Retina (tissue), 1 donor: ENCODE results near the gene SCAF4.
A peak's percentile ranks its signal among the peaks of the same experiment; 100 is the strongest.
"Not testable (repeated sequence)": the region's sequence is repeated elsewhere in the genome, so short reads cannot be mapped to it uniquely, and the experiment has no call there.

ENCODE experiments used
- DNase-seq: peaks from one replicate; pipeline ENCODE4 v3.0.0-alpha.2; 2016

The SCAF4 gene

DNA sequence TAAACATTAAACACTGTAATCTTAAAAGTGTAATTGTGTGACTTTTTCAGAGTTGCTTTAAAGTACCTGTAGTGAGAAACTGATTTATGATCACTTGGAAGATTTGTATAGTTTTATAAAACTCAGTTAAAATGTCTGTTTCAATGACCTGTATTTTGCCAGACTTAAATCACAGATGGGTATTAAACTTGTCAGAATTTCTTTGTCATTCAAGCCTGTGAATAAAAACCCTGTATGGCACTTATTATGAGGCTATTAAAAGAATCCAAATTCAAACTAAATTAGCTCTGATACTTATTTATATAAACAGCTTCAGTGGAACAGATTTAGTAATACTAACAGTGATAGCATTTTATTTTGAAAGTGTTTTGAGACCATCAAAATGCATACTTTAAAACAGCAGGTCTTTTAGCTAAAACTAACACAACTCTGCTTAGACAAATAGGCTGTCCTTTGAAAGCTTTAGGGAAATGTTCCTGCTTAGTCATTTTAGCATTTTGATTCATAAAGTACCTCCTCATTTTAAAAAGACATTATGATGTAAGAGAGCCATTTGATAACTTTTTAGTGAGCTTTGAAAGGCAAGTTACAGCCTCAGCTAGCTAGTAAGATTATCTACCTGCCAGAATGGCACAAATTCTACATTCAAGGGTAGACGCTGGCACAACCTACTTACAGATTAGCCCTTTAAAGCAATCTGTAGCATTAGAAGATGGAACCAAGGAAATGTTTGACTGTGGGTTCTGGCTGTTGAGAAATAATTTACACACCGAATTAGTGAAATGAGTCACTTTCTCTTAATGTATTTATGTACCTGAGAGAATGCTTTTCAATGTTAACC lies 63.0 kb downstream of the SCAF4 start:
- no peak for DNase-seq

DNA sequence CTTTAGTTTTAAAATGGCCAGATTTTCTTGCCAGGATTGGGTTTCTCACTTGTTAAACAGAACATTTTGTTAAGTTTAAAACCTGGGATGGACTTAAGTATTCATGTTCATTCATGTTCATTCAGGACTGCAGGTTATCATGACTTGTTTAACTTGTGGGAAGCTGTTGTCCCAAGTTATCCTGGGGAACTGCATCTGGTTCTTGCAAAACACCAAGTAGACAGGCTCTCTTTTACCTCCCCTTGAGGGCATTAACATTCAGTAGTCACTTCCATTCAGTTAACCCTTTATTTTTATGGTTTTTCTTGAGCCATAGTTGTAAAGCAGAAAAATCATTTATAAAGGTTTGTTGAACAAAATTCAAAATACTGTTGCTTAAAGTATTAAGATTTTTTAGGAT lies 64.3 kb downstream of the SCAF4 start:
- no peak for DNase-seq

DNA sequence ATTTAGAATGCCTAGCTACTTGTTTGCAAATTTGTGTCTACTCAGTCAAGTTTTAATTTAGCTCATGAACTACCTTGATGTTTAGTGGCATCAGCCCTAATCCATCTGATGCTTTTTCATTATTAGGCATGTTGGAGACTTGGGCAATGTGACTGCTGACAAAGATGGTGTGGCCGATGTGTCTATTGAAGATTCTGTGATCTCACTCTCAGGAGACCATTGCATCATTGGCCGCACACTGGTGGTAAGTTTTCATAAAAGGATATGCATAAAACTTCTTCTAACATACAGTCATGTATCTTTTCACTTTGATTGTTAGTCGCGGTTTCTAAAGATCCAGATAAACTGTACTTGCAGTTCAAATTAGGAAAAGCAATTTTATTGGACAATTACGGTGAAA lies 64.8 kb downstream of the SCAF4 start:
- DNase-seq: no peak

DNA sequence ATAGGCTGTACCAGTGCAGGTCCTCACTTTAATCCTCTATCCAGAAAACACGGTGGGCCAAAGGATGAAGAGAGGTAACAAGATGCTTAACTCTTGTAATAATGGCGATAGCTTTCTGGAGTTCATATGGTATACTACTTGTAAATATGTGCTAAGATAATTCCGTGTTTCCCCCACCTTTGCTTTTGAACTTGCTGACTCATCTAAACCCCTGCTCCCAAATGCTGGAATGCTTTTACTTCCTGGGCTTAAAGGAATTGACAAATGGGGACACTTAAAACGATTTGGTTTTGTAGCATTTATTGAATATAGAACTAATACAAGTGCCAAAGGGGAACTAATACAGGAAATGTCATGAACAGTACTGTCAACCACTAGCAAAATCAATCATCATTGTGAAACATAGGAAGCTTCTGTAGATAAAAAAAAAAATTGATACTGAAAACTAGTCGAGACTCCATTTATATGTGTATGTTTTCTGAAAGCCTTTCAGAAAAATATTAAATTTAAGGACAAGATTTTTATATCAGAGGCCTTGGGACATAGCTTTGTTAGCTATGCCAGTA lies 65.4 kb downstream of the SCAF4 start:
- no peak for DNase-seq

DNA sequence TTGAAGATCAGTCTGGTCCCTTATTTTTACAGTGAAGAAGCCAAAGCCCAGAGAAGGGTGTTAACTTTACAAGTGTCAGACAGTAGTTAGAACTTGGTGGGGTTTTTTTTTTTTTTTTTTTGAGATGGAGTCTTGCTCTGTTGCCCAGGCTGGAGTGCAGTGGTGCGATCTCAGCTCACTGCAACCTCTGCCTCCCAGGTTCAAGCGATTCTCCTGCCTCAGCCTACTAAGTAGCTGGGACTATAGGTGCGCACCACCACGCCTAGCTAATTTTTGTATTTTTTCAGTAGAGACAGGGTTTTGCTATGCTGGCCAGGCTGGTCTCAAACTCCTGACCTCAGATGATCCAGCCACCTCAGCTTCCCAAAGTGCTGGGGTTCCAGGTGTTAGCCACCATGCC lies 66.0 kb downstream of the SCAF4 start:
- DNase-seq: not testable (repeated sequence)

DNA sequence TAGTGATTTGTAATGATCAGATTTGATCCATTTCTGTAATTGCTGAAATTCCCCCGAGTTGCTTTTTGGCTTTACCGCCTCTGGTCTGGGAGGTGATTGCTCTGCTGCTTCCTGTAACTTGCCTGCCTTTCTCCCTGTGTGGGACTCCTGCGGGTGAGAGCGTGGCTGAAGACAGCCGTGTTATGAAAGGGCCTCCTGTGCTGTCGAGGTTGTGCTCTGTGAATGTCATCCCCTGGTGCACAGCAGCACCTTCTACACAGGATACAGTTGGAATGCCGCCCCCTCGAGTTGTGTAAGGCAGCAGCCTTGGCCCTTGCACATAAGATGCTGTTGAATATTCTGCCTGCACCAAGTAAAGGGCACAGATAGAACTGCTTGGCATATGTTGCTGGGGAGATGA lies 66.5 kb downstream of the SCAF4 start:
- no peak for DNase-seq

DNA sequence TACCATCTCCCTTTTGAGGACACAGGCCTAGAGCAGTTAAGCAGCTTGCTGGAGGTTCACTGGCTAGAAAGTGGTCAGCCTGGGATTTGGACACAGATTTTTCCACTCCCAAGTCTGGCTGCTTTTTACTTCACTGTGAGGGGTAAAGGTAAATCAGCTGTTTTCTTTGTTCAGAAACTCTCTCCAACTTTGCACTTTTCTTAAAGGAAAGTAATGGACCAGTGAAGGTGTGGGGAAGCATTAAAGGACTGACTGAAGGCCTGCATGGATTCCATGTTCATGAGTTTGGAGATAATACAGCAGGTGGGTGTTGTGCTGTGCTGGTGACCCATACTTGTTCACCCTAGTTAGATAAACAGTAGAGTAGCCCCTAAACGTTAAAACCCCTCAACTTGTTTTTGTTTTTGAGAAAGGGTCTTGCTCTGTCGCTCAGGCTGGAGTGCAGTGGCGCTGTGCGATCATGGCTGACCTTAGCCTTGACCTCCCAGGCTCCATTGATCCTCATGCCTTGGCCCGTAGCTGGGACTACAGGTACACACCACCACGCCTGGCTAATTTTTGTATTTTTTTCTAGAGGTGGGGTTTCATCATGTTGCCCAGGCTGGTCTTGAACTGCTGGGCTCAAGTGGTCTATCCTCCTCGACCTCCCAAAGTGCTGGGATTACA lies 68.2 kb downstream of the SCAF4 start:
- no peak for DNase-seq

DNA sequence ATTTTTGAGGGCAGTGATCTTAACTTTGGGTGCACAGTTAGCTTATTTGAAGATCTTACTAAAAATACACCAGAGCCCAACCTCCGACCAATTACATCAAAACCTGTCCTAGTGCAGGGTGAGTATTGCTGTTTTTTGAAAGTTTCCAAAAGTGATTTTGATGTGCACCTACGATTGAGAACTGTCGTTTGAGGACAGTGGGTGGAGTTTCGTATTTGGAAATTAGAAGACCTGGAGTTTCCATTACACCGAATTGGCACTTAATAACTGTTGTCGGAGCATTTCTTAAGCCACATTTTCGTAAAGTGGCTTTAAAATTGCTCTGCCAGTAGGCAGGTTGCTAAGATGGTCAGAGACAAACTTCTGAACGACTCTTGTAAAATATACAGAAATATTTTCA lies 71.3 kb downstream of the SCAF4 start:
- DNase-seq: no peak

DNA sequence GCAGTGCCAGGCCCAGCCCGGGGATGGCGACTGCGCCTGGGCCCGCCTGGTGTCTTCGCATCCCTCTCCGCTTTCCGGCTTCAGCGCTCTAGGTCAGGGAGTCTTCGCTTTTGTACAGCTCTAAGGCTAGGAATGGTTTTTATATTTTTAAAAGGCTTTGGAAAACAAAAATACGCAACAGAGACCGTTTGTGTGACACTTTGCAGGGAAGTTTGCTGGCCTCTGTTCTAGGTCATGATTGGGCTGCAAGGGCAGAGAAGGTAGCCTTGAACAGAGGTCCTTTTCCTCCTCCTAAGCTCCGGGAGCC lies 71.7 kb downstream of the SCAF4 start:
- peak; percentile 76 for DNase-seq

DNA sequence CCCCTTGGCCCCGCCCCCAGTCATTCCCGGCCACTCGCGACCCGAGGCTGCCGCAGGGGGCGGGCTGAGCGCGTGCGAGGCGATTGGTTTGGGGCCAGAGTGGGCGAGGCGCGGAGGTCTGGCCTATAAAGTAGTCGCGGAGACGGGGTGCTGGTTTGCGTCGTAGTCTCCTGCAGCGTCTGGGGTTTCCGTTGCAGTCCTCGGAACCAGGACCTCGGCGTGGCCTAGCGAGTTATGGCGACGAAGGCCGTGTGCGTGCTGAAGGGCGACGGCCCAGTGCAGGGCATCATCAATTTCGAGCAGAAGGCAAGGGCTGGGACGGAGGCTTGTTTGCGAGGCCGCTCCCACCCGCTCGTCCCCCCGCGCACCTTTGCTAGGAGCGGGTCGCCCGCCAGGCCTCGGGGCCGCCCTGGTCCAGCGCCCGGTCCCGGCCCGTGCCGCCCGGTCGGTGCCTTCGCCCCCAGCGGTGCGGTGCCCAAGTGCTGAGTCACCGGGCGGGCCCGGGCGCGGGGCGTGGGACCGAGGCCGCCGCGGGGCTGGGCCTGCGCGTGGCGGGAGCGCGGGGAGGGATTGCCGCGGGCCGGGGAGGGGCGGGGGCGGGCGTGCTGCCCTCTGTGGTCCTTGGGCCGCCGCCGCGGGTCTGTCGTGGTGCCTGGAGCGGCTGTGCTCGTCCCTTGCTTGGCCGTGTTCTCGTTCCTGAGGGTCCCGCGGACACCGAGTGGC lies 72.2 kb downstream of the SCAF4 start, which contains the start of gene SOD1:
SOD1 (plus strand) TSS at position 158 of the 723 bp plus-strand sequence; CDS start at position 235, 77 bp downstream.
- peak; percentile 94 for DNase-seq

DNA sequence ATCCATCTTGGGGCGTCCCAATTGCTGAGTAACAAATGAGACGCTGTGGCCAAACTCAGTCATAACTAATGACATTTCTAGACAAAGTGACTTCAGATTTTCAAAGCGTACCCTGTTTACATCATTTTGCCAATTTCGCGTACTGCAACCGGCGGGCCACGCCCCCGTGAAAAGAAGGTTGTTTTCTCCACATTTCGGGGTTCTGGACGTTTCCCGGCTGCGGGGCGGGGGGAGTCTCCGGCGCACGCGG lies 72.7 kb downstream of the SCAF4 start:
- DNase-seq: no peak

DNA sequence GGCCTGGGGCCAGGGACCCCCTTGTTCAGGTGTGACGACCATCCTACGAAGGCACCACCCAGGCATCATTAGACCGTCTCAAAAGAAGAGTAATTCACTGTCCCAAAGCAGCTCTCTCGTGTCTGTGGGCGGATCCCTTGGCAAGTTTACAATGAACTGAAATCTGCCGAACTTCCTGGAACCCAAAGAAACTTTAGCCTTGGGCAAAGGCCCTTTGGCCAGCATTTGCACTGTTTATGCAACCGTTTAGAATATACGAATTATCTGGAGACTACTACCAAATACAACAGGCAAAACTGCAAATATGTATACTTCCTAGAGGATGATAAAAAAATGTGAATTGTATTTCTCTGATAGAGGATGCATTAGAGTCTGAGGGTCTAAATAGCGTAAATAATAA lies 73.9 kb downstream of the SCAF4 start:
- DNase-seq: no peak

DNA sequence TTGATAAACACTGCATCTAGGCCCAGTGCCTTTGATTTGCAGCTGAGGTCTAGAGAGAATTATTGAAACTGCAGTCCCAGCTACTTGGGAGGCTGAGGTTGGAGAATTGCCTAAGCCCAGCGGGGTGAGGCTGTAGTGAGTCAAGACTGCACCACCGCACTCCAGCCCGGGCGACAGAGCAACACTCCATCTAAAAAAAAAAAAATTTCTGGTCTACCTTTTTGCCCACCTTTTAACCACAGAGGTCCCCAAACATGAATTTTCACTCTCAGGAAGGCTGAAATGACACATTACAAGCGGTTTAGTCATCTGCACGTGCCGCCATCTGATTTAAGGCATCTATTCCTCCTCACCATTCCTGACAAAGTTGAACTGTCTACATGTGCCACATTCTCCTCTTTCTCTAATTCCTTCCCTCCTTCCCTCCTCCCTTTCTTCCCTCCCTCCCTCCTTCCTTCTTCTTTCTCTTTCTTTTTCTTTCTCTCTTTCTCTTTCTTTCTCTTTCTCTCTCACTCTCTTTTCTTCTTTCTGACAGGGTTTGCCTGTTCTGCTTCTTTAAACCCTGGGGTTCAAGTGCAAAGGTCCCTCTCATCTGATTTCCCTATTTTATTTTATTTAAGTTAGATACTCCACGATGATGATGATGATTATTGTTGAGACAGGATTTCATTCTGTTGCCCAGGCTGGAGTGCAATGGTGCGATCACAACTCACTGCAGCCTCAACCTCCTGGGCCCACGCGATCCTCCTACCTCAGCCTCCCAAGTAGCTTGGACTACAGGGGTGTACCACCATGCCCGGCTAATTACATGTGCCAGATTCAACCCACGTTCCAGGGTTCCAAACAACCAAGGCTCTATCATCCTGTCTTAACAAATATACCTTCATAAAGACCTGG lies 75.5 kb downstream of the SCAF4 start:
- no peak for DNase-seq

DNA sequence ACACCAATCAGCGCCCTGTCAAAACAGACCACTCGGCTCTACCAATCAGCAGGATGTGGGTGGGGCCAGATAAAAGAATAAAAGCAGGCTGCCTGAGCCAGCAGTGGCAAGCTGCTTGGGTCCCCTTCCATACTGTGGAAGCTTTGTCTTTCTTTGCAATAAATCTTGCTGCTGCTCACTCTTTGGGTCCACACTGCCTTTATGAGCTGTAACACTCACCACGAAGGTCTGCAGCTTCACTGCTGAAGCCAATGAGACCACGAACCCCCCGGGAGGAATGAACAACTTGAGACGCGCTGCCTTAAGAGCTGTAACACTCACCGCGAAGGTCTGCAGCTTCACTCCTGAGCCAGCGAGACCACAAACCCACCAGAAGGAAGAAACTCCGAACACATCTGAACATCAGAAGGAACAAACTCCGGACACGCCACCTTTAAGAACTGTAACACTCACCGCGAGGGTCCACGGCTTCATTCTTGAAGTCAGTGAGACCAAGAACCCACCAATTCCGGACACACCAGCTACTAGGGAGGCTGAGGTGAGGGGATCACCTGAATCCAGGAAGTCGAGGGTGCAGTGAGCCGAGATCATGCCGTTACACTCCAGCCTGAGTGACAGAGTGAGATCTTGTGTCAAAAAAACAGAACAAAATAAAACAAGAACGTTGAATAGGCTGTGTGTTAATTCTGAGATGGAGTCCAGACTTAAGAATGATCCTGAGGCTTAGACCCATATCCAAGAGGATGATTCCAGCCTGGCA lies 76.9 kb downstream of the SCAF4 start:
- not testable (repeated sequence) for DNase-seq

DNA sequence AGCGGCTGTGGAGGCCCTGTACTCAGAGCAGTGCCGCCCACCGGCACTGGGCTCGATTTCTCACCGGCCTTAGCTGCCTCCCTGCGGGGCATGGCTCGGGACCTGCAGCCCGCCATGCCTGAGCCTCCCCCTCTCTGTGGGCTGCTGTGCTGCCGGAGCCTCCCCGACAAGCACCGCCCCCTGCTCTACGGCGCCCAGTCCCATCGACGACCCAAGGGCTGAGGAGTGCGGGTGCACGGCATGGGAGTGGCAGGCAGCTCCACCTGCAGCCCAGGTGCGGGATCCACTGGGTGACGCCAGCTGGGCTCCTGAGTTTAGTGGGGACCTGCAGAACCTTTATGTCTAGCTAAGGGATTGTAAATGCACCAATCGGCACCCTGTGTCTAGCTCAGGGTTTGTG lies 77.6 kb downstream of the SCAF4 start:
- no peak for DNase-seq

DNA sequence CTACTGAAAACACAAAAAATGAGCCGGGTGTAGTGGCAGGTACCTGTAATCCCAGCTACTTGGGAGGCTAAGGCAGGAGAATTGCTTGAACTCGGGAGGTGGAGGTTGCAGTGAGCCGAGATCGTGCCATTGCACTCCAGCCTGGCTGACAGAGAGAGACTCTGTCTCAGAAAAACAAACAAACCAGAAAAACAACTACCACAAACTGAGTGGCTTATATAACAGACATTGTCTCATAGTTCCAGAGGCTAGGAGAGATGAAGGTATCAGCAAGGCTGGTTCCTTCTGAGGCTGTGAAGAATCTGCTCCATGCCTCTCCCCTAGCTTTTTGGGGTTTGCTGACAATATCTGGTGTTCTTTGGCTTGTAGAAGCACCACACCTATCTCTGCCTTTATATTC lies 80.4 kb downstream of the SCAF4 start:
- not testable (repeated sequence) for DNase-seq

DNA sequence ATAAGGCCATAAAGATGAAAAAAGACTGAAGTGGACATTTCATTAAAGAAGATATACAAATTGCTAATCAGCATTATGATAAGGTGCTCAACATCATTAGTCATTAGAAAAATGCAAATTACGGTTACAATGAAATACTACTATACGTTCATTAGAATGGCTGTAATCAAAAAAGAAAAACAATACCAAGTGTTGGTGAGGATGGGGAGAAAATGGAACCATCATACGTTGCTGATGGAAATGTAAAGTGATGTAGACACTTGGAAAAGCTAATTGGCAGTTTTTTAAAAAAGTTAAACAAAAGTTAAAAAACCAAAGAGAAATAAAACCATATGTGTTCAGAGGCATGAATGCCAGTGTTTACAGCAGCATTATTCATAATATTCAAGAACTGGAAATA lies 81.0 kb downstream of the SCAF4 start:
- DNase-seq: no peak

DNA sequence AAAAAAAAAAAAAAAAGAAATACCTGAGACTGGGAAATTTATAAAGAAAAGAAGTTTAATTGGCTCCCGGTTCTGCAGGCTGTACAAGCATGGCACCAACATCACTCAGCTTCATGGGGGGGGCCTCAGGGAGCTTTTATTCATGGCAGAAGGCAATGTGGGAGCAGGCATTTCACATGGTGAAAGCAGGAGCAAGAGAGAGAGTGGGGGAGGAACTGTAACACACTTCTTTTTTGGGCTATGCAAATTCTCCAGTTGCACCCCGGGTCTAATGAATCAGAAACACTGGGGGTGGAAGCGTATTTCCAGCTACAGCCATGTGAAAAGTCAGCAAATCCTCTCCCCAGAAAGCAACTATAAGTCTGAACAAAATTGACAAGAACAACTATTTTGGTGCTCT lies 84.3 kb downstream of the SCAF4 start:
- no peak for DNase-seq

DNA sequence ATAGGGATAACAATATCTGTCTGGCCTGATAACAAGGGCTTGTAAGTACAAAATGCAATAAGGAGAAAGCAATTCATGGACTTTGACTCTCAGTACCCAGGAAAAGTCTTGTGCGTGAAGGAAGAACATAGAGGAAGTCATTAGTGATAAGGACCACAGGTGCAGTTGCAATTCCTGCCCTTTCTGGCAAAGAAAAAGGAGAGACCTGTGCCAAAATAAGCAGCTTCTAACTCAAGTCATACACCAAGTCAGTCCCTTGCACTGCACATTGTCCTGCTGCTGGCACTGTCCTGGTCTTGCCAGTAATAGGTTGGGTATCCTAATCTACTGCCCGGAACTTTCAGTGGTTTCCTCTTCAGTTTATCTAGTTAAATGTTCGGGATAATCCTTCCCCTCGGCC lies 87.3 kb downstream of the SCAF4 start:
- no peak for DNase-seq

DNA sequence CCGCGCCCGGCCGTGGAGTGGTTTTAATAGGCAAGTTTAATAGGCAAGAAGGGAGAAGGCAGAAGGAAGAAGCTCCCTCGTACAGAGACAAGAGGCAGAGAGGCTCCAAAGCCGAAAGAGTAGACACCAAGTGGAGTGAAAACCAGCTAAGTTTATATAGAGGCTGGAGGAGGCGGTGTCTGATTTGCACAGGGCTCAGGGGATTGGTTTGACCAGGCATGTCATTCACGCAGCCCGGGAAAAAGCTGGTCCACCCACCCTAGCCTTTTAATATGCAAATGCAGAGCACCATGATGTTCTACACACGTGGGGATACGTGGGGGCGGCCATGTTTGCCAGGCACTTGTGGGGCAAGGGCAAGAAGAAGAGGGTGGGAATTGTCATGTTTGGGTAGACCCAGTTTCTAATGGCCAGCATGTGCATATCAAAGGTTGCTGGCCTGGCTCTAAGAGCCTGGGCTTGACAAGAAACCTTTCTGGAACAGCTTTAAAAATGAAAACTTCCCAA lies 90.4 kb downstream of the SCAF4 start:
- DNase-seq: no peak

DNA sequence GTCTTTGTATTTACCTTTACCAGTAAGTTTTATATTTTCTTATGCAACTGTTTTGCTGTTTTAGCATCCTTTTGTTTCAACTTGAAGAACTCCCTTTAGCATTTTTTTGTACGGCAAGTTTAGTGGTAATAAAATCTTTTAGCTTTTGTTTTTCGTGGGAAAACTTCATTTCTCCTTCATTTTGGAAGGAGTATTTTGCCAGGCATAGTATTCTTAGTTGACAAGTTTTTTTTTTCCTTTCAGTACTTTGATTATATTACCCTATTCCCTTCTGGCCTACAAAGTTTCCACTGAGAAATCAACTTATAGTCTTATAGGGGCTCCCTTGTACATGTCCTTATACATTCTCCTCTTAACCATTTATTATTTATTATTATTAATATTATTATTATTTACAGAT lies 95.0 kb downstream of the SCAF4 start:
- DNase-seq: no peak

DNA sequence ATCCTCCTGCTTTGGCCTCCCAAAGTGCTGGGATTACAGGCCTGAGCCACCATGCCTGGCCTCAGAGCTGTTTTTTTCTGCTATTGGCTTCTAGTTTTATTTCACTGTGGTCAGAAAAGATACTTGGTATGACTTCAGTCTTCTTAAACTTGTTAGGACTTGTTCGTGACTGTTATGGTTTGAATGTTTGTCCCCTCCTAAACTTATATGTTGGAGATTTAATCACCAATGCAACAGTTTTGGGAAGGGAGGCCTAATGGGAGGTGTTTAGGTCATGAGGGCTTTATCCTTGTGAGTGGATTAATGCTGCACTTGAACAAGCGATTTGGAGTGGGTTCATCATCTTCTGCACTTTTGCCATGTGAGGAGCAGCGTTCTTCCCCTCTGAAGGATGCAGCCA lies 96.9 kb downstream of the SCAF4 start:
- DNase-seq: no peak
